ENCODE results near the gene ERICH3.

ERICH3 gene

DNA sequence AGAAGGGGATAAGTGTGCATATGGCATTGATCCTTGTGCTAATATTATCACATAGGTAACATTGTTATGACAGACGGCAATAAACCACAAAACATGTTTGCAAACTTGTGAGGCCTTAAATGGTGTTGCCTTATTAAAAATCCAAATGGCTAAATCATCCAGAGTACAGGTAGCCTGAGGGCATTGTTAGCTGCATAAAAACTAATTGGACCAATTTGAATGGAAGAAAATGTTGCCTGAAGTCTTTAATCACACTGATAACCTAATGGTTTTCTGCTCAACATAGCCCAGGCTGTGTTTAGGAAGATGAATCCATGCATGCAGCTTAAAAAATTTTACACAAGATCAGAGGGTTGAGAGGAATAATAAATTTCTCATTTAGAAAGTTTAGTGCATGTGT lies 141.8 kb downstream of the ERICH3 start:
- TF ChIP-seq POLR2A (IDR thresholded peaks at IDR 0.05; ENCODE audit: low read depth, low read length) (no peak), POLR2AphosphoS5 (IDR thresholded peaks at IDR 0.05; ENCODE audit: low read depth, low read length) (no peak), TAF1 (IDR thresholded peaks at IDR 0.05; ENCODE audit: borderline replicate concordance, low read depth, low read length) (no peak)
- no peak for DNase-seq (ENCODE audit: insufficient read length)
- FAIRE-seq = no peak

DNA sequence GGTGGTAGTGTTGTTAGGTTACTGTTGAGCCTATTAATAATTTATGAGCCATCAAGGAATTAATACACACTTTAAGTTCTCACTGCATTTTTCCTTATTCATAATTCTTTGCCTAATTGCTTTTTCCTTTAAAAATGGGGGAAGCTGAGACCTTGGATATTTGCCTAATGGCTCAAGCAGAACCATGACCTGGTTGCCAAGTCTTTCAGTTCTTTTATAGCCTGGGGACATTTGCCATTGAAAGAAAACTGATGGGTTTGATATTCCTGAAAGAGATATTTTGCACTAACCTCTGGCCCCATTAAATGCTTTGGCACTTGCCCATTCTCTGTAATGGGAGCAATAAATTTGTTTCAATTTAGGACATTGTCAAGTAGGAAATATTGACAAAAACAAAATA lies 142.7 kb downstream of the ERICH3 start:
- DNase-seq (ENCODE audit: insufficient read length) (no peak), FAIRE-seq (no peak)
- TF ChIP-seq POLR2A (IDR thresholded peaks at IDR 0.05; ENCODE audit: low read depth, low read length) (no peak), TAF1 (IDR thresholded peaks at IDR 0.05; ENCODE audit: borderline replicate concordance, low read depth, low read length) (no peak), POLR2AphosphoS5 (IDR thresholded peaks at IDR 0.05; ENCODE audit: low read depth, low read length) (no peak)

DNA sequence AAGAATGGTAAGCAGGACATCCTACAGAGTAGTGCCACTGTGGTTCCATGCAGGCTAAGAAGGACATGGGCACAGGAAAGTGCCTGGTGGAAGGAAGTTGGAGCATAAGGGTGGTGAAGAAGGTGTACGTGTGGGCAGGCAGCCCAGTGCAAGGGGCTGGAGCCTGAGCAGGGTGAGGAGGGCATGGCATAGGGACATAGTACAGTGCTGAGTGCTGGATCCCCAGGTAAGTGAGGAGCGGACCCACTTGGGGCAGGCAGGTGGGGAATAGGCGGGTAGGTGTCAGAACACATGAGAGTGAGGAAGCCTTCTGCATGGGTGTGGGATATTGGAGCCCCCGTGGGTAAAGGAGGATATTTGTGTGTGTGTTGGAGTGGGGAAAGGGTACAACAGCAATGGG lies 145.5 kb downstream of the ERICH3 start:
- no peak for FAIRE-seq
- no peak for DNase-seq (ENCODE audit: insufficient read length)
- TF ChIP-seq TAF1 (IDR thresholded peaks at IDR 0.05; ENCODE audit: borderline replicate concordance, low read depth, low read length) = no peak
- no peak for TF ChIP-seq POLR2A (IDR thresholded peaks at IDR 0.05; ENCODE audit: low read depth, low read length)
- TF ChIP-seq POLR2AphosphoS5 (IDR thresholded peaks at IDR 0.05; ENCODE audit: low read depth, low read length) = no peak

- FAIRE-seq (no peak), DNase-seq (ENCODE audit: insufficient read length) (no peak)
- no peak for TF ChIP-seq POLR2AphosphoS5 (IDR thresholded peaks at IDR 0.05; ENCODE audit: low read depth, low read length)
These were observed 146.9 kb downstream of the ERICH3 start for GRCh38 chr1:74526708-74527107.

GRCh38 chr1:74523873-74524480 lies 149.6 kb downstream of the ERICH3 start:
- no peak for FAIRE-seq
- TF ChIP-seq TAF1 (IDR thresholded peaks at IDR 0.05; ENCODE audit: borderline replicate concordance, low read depth, low read length) (no peak), POLR2A (IDR thresholded peaks at IDR 0.05; ENCODE audit: low read depth, low read length) (no peak), POLR2AphosphoS5 (IDR thresholded peaks at IDR 0.05; ENCODE audit: low read depth, low read length) (no peak)
- no peak for DNase-seq (ENCODE audit: insufficient read length)

DNA sequence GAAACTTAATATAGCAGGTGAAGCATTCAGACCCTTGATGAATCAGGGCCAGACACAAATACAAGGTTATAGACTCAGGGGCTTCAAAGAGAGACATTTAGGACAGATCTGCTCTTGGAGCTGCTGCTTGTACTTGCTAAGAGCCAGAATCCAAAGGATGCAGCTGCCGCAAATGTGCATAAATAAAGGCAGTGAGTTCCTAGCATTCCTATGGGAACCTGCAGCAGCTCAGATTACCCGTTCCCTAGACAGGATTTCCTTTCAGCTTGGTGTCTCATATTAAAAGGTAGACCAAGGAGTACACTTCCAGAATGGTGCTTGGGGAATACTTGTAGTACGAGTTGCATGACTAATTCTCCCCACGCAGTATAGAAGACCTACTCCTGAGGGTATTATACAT lies 151.4 kb downstream of the ERICH3 start:
- DNase-seq (ENCODE audit: insufficient read length) (no peak), FAIRE-seq (no peak)
- TF ChIP-seq POLR2A (IDR thresholded peaks at IDR 0.05; ENCODE audit: low read depth, low read length) (no peak), POLR2AphosphoS5 (IDR thresholded peaks at IDR 0.05; ENCODE audit: low read depth, low read length) (no peak), TAF1 (IDR thresholded peaks at IDR 0.05; ENCODE audit: borderline replicate concordance, low read depth, low read length) (no peak)

Measured in GM12892 (cell line).